HG02973 (cell line): ENCODE data around the gene HSPB9.

Experiments used
- ATAC-seq: cut with Tn5 transposase; IDR thresholded peaks from one replicate; pipeline ENCODE4 v1.9.1; 2021; ENCODE audit warnings: moderate library complexity; ENCODE audit not compliant: unreplicated experiment

HSPB9 gene

GRCh38 chr17:42122371-42123303 is at the start of gene HSPB9:
Gene HSPB9, plus strand, starts transcription at chr17:42122804. Its CDS starts 47 bp downstream, at chr17:42122851.
- ATAC-seq, result no peak

GRCh38 chr17:42075789-42076188 is 46.8 kb upstream of the HSPB9 start:
- ATAC-seq, result no peak

- no peak for ATAC-seq
Measured at GRCh38 chr17:42076797-42077559, 45.6 kb upstream of the HSPB9 start.

- no peak for ATAC-seq
Measured at GRCh38 chr17:42077755-42078154, 44.8 kb upstream of the HSPB9 start.

GRCh38 chr17:42078396-42079043 is 44.1 kb upstream of the HSPB9 start:
- no peak for ATAC-seq

GRCh38 chr17:42079541-42079940 is 43.1 kb upstream of the HSPB9 start:
- no peak for ATAC-seq

GRCh38 chr17:42081516-42082129 is 41.0 kb upstream of the HSPB9 start:
- no peak for ATAC-seq

GRCh38 chr17:42087042-42087701 is 35.4 kb upstream of the HSPB9 start:
- ATAC-seq, result no peak

GRCh38 chr17:42087736-42088705 is 34.6 kb upstream of the HSPB9 start:
- no peak for ATAC-seq

- no peak for ATAC-seq
Measured at GRCh38 chr17:42088736-42089135, 33.9 kb upstream of the HSPB9 start.

- no peak for ATAC-seq
Measured at GRCh38 chr17:42090964-42091790, 31.4 kb upstream of the HSPB9 start.

- no peak for ATAC-seq
Measured at GRCh38 chr17:42092939-42093338, 29.7 kb upstream of the HSPB9 start.

GRCh38 chr17:42094375-42095069 is 28.1 kb upstream of the HSPB9 start:
- no peak for ATAC-seq

- ATAC-seq, result no peak
Measured at GRCh38 chr17:42096360-42097111, 26.1 kb upstream of the HSPB9 start.

GRCh38 chr17:42097691-42098631 is 24.6 kb upstream of the HSPB9 start, which contains the start of gene ZNF385C:
Gene ZNF385C, minus strand, starts transcription at chr17:42098473. Its CDS starts 35,417 bp downstream, at chr17:42063056.
- ATAC-seq, result no peak
